Sigmoid colon (tissue), 7 donors: Measurements from ENCODE around the gene ZNF664. TPM values are rescaled to one million over a fixed set of nuclear protein-coding genes. Genes with fewer than 3 reads are reported as not detected.

Source experiments
- DNase-seq: peaks from one replicate; pipeline ENCODE4 v3.0.0-alpha.2; 2019
- H3K27ac ChIP-seq, 4 donors: fragments of 200-600 bp; sonication (generic); one replicate each; pipeline ENCODE4 v1.5.1; 2016 to 2019; ENCODE audit warnings: mild to moderate bottlenecking in 1 of 4
- H3K27me3 ChIP-seq, 3 donors: fragments of 200-600 bp; sonication (generic); one replicate each; pipeline ENCODE4 v1.5.1; 2019; ENCODE audit warnings: mild to moderate bottlenecking in 1 of 3
- H3K36me3 ChIP-seq, 4 donors: fragments of 200-600 bp; sonication (generic); one replicate each; pipeline ENCODE4 v1.5.1; 2016 to 2019
- H3K4me1 ChIP-seq, 4 donors: fragments of 200-600 bp; sonication (generic); one replicate each; pipeline ENCODE4 v1.5.1; 2017 to 2019
- H3K4me3 ChIP-seq, 4 donors: fragments of 200-600 bp; sonication (generic); one replicate each; pipeline ENCODE4 v1.5.1; 2017 to 2019; ENCODE audit warnings: mild to moderate bottlenecking in 2 of 4, moderate library complexity in 1 of 4
- H3K9me3 ChIP-seq, 4 donors: fragments of 200-600 bp in 3 of 4; sonication (generic) in 3 of 4; one replicate each; pipeline versions ENCODE4 v1.5.1 to v1.6.1; 2013 to 2019
- CTCF ChIP-seq, 4 experiments: fragments of 450-650 bp in 3 of 4; fragments of 200-600 bp in 1 of 4; IDR thresholded peaks; one replicate each; pipeline ENCODE4 v1.5.1; 2016 to 2019; ENCODE audit warnings: antibody characterized with exemption in 4 of 4, mild to moderate bottlenecking in 3 of 4, moderate library complexity in 2 of 4
- EP300 ChIP-seq, 4 donors: sonication (generic); formaldehyde crosslinking; IDR thresholded peaks; one replicate each; pipeline ENCODE4 v1.6.1; 2017; ENCODE audit warnings: antibody characterized with exemption in 4 of 4
- POLR2A ChIP-seq, 2 donors: fragments of 450-650 bp; IDR thresholded peaks; one replicate each; pipeline ENCODE4 v1.6.1; 2016; ENCODE audit warnings: antibody characterized with exemption in 2 of 2, mild to moderate bottlenecking in 2 of 2, moderate library complexity in 2 of 2
- POLR2AphosphoS5 ChIP-seq, 4 donors: sonication (generic); formaldehyde crosslinking; IDR thresholded peaks; one replicate each; pipeline ENCODE4 v1.6.1; 2017; ENCODE audit warnings: antibody characterized with exemption in 4 of 4
- WGBS, 2 donors: extraction: QIAGEN DNeasy Blood & Tissue Kit; methylation state at CpG; one replicate each; pipeline ENCODE4 v1.1.7; 2013; 5-methylcytosine and 5-hydroxymethylcytosine counted together
- intact Hi-C: fragments of 100-400 bp; cut with DNase I; formaldehyde crosslinking; loops from one replicate; pipeline ENCODE4 v1.15.1; 2023
- polyA plus RNA-seq, 3 donors: library from polyadenylated mRNA; stranded (reverse); fragments of 200-250 nt; gene quantifications; one replicate each; pipeline ENCODE4 v1.2.3, GENCODE V29; 2013
- total RNA-seq, 4 donors: library from RNA; depleted of rRNA; stranded (reverse); fragments of >200 nt; gene quantifications; one replicate each; pipeline ENCODE4 v1.1.0, GENCODE V29; 2016
- donor health status: healthy with polysubstance abuse.
- donor health status: Bipolar disorder and iron deficiency.
- donor health status: healthy.

ZNF664 gene
- total and polyA plus RNA-seq, 7 donors, result 43.4 to 74.0 (median 62.5) TPM

- TF ChIP-seq CTCF (IDR thresholded peaks at IDR 0.05) (no peak), POLR2AphosphoS5 (IDR thresholded peaks at IDR 0.05) (no peak), EP300 (IDR thresholded peaks at IDR 0.05) (no peak), POLR2A (IDR thresholded peaks at IDR 0.05) (no peak)
- no peak for DNase-seq
- intact Hi-C loops, result no loop called here
- H3K4me3 ChIP-seq, result no peak overlapping the region
- H3K4me1 ChIP-seq, result peaks cover 0 to 9% (median 4%) of the 10 kb centered on the region in 4 donors
- peaks cover 17 to 65% (median 29%) of the 10 kb centered on the region in 4 donors for H3K36me3 ChIP-seq
- 96 to 97% methylated on average over 16 of the region's 16 CpGs for WGBS, 2 donors
- peaks cover 0 to 5% (median 2%) of the 10 kb centered on the region in 4 donors for H3K9me3 ChIP-seq
- H3K27me3 ChIP-seq, result no peaks in the 10 kb centered on the region
- H3K27ac ChIP-seq, result no peak overlapping the region
Observed at GRCh38 chr12:123942911-123943648, 29.9 kb upstream of the ZNF664 start.

- Histone ChIP-seq H3K4me1 (peaks cover 0 to 9% (median 4%) of the 10 kb centered on the region in 4 donors), H3K27me3 (no peaks in the 10 kb centered on the region), H3K9me3 (peaks cover 0 to 5% (median 2%) of the 10 kb centered on the region in 4 donors), H3K4me3 (no peak overlapping the region), H3K27ac (no peak overlapping the region), H3K36me3 (peaks cover 17 to 65% (median 29%) of the 10 kb centered on the region in 4 donors)
- TF ChIP-seq CTCF (IDR thresholded peaks at IDR 0.05) (no peak), POLR2A (IDR thresholded peaks at IDR 0.05) (no peak), EP300 (IDR thresholded peaks at IDR 0.05) (no peak), POLR2AphosphoS5 (IDR thresholded peaks at IDR 0.05) (no peak)
- DNase-seq, result no peak
- intact Hi-C loops, result no loop called here
- 85 to 87% methylated on average over 5 of the region's 5 CpGs for WGBS, 2 donors
Observed at GRCh38 chr12:123943816-123944215, 29.2 kb upstream of the ZNF664 start.

GRCh38 chr12:123944696-123945095 lies 28.3 kb upstream of the ZNF664 start:
- Histone ChIP-seq H3K36me3 (peaks cover 17 to 59% (median 27%) of the 10 kb centered on the region in 4 donors), H3K9me3 (peaks cover 0 to 5% (median 2%) of the 10 kb centered on the region in 4 donors), H3K4me3 (no peak overlapping the region), H3K4me1 (peaks cover 0 to 9% (median 4%) of the 10 kb centered on the region in 4 donors), H3K27me3 (no peaks in the 10 kb centered on the region), H3K27ac (no peak overlapping the region)
- no peak for DNase-seq
- TF ChIP-seq CTCF (IDR thresholded peaks at IDR 0.05), result no peak
- TF ChIP-seq POLR2AphosphoS5 (IDR thresholded peaks at IDR 0.05), result no peak
- TF ChIP-seq EP300 (IDR thresholded peaks at IDR 0.05), result no peak
- no peak for TF ChIP-seq POLR2A (IDR thresholded peaks at IDR 0.05)
- intact Hi-C loops, result no loop called here
- 88 to 94% methylated on average over 10 of the region's 10 CpGs for WGBS, 2 donors

- Histone ChIP-seq H3K9me3 (peaks cover 0 to 5% (median 2%) of the 10 kb centered on the region in 4 donors), H3K27me3 (no peaks in the 10 kb centered on the region), H3K36me3 (peaks cover 8 to 51% (median 21%) of the 10 kb centered on the region in 4 donors), H3K4me3 (no peak overlapping the region), H3K27ac (no peak overlapping the region), H3K4me1 (peaks cover 0 to 9% (median 4%) of the 10 kb centered on the region in 4 donors)
- no peak for TF ChIP-seq POLR2AphosphoS5 (IDR thresholded peaks at IDR 0.05)
- no peak for TF ChIP-seq EP300 (IDR thresholded peaks at IDR 0.05)
- no peak for TF ChIP-seq CTCF (IDR thresholded peaks at IDR 0.05)
- no peak for TF ChIP-seq POLR2A (IDR thresholded peaks at IDR 0.05)
- no peak for DNase-seq
- WGBS, 2 donors, result 91 to 92% methylated on average over 25 of the region's 25 CpGs
- intact Hi-C loops, result no loop called here
Observed at GRCh38 chr12:123945287-123946151, 27.5 kb upstream of the ZNF664 start.
